PC-3 (cell line): Measurements from ENCODE around the gene KRTAP10-9.

ENCODE experiments used
- EZH2 ChIP-seq: fragments of 300-600 bp; sonication (generic); IDR thresholded peaks from one replicate; pipeline ENCODE4 v1.6.1; 2017; ENCODE audit warnings: antibody characterized with exemption, mild to moderate bottlenecking, low read length; ENCODE audit not compliant: unreplicated experiment
- EZH2phosphoT487 ChIP-seq: fragments of 300-600 bp; sonication (generic); IDR thresholded peaks from 2 replicates; pipeline ENCODE4 v1.6.1; 2018; ENCODE audit warnings: mild to moderate bottlenecking, antibody characterized with exemption, low read length, borderline replicate concordance
- TF ChIP-seq, protein P1 (sequence below): fragments of 300-600 bp; sonication (generic); conservative IDR thresholded peaks from 2 replicates; pipeline ENCODE4 v1.5.1; 2017; ENCODE audit warnings: antibody characterized with exemption, low read depth, mild to moderate bottlenecking, low read length

GRCh38 chr21:44618909-44619308, 8.0 kb upstream of the KRTAP10-9 start:
- TF ChIP-seq EZH2phosphoT487 (no peak), EZH2 (no peak)
- TF ChIP-seq, protein P1, sequence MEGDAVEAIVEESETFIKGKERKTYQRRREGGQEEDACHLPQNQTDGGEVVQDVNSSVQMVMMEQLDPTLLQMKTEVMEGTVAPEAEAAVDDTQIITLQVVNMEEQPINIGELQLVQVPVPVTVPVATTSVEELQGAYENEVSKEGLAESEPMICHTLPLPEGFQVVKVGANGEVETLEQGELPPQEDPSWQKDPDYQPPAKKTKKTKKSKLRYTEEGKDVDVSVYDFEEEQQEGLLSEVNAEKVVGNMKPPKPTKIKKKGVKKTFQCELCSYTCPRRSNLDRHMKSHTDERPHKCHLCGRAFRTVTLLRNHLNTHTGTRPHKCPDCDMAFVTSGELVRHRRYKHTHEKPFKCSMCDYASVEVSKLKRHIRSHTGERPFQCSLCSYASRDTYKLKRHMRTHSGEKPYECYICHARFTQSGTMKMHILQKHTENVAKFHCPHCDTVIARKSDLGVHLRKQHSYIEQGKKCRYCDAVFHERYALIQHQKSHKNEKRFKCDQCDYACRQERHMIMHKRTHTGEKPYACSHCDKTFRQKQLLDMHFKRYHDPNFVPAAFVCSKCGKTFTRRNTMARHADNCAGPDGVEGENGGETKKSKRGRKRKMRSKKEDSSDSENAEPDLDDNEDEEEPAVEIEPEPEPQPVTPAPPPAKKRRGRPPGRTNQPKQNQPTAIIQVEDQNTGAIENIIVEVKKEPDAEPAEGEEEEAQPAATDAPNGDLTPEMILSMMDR, result no peak
